HG02840 (cell line): Measurements from ENCODE around the gene UNC93A.
"Not testable (repeated sequence)": the region's sequence is repeated elsewhere in the genome, so short reads cannot be mapped to it uniquely, and the experiment has no call there.

Experiments
- ATAC-seq: cut with Tn5 transposase; IDR thresholded peaks from one replicate; pipeline ENCODE4 v1.9.1; 2021; ENCODE audit warnings: mild to moderate bottlenecking, moderate library complexity, moderate number of reproducible peaks; ENCODE audit not compliant: unreplicated experiment, low FRiP score

The UNC93A gene

DNA sequence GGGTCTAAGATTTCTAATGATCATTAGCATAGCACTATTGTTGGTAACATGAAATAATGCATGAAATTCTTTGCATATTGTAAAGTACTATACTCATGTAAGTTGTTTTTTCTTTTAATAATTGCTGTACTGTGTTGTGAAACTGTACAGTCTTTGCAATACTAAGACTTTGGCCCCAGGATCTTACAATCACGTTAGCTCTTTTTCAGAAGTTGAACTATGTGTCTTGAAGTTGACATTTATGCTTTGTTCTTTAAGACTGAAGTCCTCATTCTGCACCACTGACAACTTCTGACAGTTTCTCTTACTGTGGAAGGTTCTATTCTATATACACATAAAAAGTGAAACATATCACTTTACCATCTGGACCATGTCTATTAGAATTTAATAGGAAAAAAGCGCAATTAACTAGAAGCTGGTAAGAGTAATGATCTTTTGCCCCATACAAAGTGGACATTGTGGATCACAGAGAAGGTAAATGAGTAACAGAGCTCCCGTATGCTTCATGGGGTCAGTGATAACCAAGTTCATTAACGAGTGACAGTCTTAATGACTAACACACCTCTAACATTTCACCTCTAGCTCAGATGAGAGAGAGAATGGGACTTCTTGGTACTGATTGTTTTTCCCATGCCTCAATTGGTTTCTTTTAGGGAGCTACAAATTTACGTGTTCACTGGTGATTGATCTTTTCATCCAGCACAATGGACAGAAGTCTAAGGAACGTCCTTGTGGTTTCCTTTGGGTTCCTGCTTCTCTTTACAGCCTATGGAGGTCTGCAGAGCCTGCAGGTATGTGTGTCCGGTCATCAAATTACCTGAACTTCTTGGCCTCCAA, at the start of gene UNC93A:
TSS of gene UNC93A (plus strand) at position 530 of the 837 bp plus-strand sequence. CDS start at position 705, 175 bp downstream.
- no peak for ATAC-seq

GRCh38 chr6:167241321-167242134, 49.6 kb upstream of the UNC93A start:
- ATAC-seq = not testable (repeated sequence)

DNA sequence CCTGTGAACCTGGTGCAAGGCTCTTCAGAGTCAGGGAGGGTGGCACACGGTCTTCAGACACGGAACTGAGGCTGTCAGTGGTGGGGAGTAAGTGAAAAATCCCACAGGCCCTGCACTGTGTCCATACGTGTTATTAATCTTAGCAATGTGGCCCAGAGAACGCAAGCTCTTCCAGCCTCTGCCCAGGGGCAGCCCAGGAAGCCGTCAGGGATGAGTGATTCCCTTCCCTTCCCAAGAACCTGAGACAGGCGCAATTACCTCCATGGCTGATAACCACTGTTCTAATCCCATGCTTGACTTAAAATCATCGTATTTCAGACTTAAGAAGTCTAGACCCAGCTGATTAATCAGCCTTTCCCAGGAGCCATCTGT, 49.0 kb upstream of the UNC93A start:
- not testable (repeated sequence) for ATAC-seq

DNA sequence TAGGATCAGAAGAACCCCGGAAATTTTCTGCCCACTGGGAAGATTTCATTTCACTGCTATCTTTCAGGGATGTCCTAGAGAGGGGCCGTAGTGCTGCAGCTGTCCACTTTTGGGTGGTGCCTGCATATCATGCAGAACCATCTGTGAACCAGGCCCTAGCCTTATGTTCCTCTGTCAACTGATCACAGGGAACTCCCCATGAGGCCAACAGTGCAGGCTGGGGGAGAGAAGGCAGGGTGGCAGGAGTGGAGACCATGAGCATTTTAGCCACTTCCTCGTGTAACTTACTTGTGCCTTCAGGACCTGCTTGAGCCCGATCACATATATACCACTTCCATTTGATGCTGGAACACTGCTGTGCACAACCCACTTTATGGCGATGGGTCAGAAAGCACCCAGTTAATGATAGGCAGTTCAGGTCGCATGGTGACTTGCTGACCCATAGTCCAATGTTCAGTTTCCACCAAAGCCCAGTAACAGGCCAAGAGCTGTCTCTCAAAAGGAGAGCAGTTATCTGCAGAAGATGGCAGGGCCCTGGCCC, 48.5 kb upstream of the UNC93A start:
- ATAC-seq = not testable (repeated sequence)

DNA sequence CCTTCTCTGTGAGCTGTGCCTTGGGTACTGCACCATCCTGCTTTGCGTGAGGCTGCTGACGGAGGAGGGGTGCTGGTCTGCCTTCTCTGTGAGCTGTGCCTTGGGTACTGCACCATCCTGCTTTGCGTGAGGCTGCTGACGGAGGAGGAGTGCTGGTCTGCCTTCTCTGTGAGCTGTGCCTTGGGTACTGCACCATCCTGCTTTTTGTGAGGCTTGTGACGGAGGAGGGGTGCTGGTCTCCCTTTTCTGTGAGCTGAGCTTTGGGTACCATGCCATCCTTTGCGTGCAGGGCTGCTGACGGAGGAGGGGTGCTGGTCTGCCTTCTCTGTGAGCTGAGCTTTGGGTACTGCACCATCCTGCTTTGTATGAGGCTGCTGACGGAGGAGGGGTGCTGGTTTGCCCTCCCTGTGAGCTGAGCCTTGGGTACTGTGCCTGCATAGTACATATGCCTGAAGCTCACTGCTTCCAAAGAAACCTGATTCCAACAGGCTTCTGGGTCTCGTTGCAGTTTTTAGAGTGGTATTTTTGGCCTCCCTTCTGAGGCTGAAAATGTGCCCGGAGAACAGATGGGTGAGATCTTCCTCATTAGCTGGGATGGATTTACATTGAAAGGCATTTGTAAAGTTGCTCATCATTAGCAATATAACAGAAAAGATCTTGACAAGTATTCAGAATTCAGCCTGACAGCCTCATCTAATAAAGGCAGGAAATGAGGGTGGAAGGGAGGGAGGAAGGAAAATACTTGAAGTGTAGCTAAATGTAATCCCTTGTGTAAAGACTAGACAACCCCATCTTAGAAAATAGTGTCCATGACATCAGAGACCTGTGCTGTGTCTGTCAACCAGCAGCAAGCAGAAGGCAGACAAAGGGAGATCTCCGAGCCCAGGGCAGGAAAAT, 46.8 kb upstream of the UNC93A start:
- no peak for ATAC-seq

GRCh38 chr6:167244991-167245390, 46.1 kb upstream of the UNC93A start:
- ATAC-seq = no peak

GRCh38 chr6:167245591-167245990, 45.5 kb upstream of the UNC93A start:
- no peak for ATAC-seq

GRCh38 chr6:167247814-167248595, 43.1 kb upstream of the UNC93A start:
- no peak for ATAC-seq

DNA sequence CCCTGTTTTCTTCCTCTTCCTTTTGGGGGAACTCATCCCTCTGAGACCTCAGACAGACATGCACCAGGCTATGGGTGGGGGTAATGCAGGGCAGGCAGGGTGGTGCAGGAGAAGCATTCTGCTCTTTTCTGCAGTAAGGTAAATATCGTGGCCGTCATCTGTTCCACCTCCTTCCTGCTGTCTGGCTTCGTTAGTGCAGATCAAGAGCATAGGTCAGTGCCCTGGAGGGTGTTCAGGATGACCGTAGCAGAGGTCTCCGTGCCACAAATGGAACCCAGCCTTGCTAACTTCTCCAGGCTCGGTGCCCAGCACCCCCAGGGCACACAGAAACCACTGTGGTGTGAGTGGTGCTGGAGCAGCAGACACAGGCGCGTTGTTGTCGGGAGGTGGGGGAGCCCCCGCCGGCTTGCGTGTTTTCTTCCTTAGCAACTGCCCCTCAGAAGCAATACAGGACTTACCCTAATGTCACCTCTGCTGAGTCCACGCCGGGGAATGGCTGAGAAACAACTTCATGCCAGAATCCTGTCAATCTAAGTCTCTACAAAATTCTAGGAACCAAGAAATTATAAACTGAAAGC, 42.1 kb upstream of the UNC93A start:
- ATAC-seq = not testable (repeated sequence)

GRCh38 chr6:167252271-167252670, 38.8 kb upstream of the UNC93A start:
- no peak for ATAC-seq

GRCh38 chr6:167255918-167256553, 35.1 kb upstream of the UNC93A start:
- ATAC-seq = no peak

- ATAC-seq = no peak
Observed at GRCh38 chr6:167258646-167259045, 32.5 kb upstream of the UNC93A start.

GRCh38 chr6:167266057-167266829, 24.9 kb upstream of the UNC93A start:
- ATAC-seq = not testable (repeated sequence)

DNA sequence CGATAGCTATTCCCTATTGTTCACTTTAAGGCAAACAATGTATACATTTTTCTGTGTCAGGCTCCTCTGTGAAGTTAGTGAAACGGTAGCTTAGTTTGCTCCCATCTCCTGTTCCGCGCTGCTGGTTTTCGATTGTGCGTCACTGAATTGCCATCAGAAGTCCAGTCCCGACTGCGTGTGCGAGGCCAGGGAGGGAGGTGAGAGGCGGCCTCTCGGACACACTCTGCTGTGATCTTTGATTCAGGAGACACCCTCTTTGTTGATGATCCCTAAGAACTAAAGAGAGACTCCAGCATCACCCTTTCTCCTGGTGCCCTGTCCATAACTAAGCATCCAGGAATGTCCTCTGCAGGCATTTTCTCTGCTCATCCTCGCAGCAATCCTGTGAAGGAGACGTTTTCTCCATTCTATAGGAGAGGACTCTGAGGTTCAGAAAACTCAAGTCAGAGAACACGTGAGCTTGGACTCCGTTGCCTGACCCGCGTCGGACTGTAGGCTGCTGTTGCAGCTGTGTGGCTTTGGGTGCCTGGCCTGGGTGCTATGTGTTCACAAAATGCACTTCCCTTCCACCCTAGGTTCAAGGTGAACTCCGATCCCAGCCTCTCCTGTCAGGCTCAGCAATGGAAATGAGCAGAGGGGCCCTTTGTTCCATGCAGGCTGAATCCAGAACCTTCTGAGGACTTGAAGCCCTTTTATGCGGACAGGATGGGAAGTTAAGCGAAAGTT, 24.1 kb upstream of the UNC93A start:
- no peak for ATAC-seq

DNA sequence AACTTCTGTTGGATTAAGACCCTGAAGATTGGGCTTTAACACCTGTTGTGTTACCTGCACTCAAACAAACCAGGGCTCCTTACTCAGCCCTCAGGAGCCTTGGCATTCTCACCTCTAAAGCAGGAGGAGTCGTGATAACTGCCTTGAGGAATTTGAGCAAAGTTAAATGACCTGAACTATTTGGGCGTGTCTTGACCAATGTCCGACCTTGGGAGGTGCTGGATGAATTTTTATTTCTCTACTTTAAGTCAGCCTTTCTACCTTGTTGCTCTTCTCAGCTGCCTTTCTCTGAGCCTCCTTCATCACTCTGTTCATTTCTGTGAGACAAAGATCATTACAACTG, 23.6 kb upstream of the UNC93A start:
- ATAC-seq = not testable (repeated sequence)

DNA sequence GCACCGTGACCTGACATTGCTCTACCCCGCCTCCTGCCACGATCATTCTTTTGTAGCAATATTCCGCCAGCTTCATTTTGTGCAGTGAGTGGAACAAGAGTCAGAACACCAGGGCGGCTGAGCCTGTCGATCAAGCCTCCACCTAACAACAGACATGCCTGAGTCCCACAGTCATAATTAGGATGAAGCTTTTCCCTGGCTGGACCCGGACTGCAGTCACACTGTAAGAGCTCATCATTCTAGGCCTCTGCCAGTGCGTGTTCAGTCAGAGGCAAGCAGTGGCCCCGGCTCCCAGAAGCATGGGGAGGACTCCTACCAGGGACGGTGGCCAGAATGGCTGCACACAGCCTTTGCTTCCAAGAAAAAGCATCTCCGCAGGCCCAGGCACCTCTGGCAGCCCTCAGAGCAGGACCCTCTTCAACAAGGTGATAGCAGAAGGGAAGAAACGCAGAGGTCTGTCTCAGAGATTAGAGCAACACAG, 23.2 kb upstream of the UNC93A start:
- ATAC-seq = no peak

- ATAC-seq = no peak
Observed at GRCh38 chr6:167268683-167269280, 22.3 kb upstream of the UNC93A start.
